Measurements from ENCODE around the gene DUSP28.
"Not testable (repeated sequence)": the region's sequence is repeated elsewhere in the genome, so short reads cannot be mapped to it uniquely, and the experiment has no call there.

DNA sequence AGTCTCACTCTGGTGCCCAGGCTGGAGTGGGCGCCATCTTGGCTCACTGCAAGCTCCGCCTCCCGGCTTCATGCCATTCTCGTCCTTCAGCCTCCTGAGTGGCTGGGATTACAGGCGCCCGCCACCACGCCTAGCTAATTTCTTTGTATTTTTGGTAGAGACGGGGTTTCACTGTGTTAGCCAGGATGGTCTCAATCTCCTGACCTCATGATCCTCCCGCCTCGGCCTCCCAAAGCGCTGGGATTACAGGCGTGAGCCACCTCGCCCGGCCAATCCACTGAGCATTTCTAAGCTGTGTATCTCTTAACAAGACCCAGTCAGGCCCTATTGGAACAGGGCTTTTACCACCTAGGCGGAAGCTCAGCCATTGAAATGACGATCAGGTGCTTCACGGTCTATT lies 3.1 kb downstream of the DUSP28 start:
- TF ChIP-seq ZFP3 (CRISPR knock-in tag; IDR thresholded peaks at IDR 0.05); CSDC2 (CRISPR knock-in tag; IDR thresholded peaks at IDR 0.05); ZNF8 (CRISPR knock-in tag; IDR thresholded peaks at IDR 0.05); ARNTL (CRISPR knock-in tag; IDR thresholded peaks at IDR 0.05; ENCODE audit: borderline replicate concordance, low read depth); ZFP30 (CRISPR knock-in tag; IDR thresholded peaks at IDR 0.05); OSR1 (CRISPR knock-in tag; IDR thresholded peaks at IDR 0.05); ZNF565 (CRISPR knock-in tag; conservative IDR thresholded peaks at IDR 0.05; ENCODE audit: low read depth); CREB5 (CRISPR knock-in tag; IDR thresholded peaks at IDR 0.05; ENCODE audit: low read depth); POU6F1 (CRISPR knock-in tag; IDR thresholded peaks at IDR 0.05; ENCODE audit: borderline replicate concordance, low read depth): not testable (repeated sequence)
- TF ChIP-seq, protein P1, sequence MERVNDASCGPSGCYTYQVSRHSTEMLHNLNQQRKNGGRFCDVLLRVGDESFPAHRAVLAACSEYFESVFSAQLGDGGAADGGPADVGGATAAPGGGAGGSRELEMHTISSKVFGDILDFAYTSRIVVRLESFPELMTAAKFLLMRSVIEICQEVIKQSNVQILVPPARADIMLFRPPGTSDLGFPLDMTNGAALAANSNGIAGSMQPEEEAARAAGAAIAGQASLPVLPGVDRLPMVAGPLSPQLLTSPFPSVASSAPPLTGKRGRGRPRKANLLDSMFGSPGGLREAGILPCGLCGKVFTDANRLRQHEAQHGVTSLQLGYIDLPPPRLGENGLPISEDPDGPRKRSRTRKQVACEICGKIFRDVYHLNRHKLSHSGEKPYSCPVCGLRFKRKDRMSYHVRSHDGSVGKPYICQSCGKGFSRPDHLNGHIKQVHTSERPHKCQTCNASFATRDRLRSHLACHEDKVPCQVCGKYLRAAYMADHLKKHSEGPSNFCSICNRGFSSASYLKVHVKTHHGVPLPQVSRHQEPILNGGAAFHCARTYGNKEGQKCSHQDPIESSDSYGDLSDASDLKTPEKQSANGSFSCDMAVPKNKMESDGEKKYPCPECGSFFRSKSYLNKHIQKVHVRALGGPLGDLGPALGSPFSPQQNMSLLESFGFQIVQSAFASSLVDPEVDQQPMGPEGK (CRISPR knock-in tag; IDR thresholded peaks at IDR 0.05; ENCODE audit: borderline replicate concordance), result not testable (repeated sequence)
